HG03378 (cell line): ENCODE results near the gene SHC4.

Source experiments
- ATAC-seq: cut with Tn5 transposase; IDR thresholded peaks from one replicate; pipeline ENCODE4 v1.9.1; 2021; ENCODE audit warnings: mild to moderate bottlenecking, moderate library complexity; ENCODE audit not compliant: unreplicated experiment

The SHC4 gene, protein sequence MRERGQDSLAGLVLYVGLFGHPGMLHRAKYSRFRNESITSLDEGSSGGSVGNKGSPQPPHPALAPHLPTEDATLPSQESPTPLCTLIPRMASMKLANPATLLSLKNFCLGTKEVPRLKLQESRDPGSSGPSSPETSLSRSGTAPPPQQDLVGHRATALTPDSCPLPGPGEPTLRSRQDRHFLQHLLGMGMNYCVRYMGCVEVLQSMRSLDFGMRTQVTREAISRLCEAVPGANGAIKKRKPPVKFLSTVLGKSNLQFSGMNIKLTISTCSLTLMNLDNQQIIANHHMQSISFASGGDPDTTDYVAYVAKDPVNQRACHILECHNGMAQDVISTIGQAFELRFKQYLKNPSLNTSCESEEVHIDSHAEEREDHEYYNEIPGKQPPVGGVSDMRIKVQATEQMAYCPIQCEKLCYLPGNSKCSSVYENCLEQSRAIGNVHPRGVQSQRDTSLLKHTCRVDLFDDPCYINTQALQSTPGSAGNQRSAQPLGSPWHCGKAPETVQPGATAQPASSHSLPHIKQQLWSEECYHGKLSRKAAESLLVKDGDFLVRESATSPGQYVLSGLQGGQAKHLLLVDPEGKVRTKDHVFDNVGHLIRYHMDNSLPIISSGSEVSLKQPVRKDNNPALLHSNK

DNA sequence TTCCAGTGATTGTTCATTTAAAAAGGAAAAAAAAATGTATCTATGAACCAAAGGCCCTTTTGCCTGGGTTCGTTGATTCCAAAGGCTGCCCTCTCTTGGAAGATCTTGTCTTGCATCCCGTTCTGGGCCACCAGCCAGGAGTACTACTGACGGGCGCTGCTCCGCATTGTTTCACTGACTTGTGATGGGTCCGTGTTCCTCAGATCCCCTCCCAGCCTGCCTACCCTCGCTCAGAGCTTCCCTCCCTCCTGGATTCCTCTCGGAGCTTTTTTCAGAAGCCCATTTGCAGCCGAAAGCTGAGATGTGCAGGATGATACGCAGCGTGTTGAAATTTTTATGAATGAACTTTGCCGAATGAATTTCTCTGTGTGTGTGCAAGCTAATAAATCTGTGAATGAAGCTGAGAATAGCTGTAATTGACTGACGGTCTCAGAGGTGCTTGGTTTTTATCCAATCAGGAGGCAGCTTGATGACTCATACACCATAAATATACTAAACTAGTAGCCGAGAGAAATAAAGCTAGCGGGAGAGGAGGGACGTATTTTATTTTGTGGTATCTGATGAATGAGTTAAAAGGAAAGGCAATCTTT lies at the start of gene SHC4:
Gene SHC4 (minus strand): TSS at position 396 of the 590 bp plus-strand sequence. CDS start 904 bp downstream, outside the sequence.
- no peak for ATAC-seq

DNA sequence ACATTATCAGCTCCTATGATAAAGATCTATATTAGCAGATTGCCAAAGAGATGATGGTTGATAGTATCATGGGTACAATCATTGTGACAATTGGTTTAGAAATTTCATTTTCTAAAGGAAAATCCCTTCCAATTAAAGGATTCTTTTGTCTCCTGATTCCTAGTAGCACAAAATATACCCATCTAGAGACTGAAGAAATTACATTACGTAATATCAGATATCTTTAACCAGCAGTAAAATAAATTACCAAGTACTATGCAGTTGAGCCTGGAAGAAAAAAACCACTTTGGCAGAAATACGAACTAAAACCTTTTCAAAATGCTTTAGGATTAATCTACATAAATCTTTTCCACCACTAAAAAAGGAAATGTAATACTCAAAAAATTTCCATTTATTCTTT lies 35.6 kb upstream of the SHC4 start:
- no peak for ATAC-seq

DNA sequence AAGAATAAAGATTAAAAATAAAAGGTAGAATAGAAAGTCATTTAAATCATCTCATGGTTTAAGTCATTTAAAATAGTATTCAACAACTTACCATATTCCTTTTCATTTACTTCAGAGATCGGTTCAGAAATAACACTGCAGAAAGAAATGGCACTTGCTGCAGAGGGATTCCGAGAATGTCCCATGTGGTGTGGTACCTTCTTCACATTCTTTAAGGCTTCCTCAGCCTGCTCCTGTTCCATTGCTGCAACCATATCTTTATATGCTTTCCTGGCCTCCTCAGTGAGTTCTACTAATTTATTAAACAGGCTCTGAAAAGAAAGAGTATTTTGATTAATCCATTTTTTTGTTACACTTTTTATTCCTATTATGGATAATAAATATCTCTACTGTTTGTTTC lies 32.6 kb upstream of the SHC4 start:
- ATAC-seq, result no peak

DNA sequence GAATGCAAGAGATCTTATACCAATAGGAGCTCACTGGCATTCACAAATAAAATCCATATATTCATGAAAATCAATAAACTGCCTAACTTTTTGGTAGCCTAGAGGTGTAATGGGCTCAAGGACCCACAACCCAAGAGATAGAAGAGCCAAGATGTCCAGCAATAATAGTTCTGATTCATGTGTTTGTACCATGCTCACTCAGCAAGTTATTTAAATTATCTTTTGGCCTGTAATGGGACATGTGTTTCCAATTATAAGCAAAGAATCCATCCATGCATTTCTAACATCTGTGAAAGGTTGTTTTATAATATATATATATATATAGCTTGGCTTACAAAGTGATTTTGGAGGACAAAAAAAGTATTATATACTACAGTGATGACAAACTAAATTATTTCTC lies 29.7 kb upstream of the SHC4 start:
- no peak for ATAC-seq

DNA sequence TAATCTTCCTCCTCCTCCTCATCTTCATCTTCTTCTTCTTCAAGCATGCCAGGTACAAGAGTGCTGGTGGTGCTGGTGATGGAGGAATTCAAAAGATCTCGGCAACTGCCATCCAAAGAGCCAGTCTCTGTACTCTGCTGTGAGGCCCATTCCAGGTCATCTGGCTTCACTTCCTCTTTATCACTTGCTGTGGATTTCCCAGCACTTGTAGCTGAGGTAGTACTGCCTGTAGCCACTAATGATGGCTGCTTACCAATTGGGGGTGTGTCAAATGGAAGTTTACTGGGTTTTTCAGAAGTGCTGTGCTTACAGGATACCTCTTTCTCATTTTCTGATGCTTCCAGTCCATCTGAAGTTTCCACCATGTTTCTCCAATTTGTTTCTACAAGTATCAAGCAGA lies 28.8 kb upstream of the SHC4 start:
- ATAC-seq, result peak; percentile 91

DNA sequence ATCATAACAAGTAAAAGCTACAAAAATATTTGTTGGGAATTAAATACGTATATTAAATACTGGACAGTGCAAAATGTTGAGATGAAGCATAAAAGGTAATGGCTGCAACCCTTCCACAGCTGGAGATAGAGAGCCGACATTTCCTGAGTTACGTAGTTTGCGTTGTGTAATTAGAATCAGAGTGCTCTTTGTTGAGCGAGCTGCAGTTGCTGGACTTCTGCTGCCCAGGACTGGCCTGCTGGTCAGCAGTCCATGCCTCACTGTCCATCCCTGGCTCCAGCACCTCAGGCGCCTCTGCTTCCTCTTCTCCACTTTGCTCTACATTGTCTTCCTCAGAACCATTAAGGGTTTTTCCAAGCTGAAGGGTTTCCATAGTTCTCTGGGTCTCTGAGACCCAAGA lies 28.4 kb upstream of the SHC4 start:
- ATAC-seq, result peak; percentile 14

DNA sequence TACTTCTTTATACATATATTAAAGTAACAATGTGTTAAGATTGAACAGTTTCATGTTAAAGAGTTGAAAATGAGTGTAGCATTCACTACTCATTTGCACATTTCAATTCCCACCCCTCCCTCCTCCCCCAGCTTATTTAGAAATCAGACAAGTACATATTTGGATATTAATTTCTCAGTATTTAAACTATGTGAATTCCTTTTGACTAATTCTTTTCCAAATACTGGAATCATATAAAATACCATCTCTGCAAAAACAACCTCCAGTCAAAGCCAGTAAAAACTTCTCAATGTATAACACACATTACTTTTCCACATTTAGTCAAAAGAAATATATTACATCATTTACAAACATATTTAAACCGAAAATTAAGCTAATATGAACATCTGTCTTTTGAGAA lies 25.5 kb upstream of the SHC4 start:
- ATAC-seq, result no peak

DNA sequence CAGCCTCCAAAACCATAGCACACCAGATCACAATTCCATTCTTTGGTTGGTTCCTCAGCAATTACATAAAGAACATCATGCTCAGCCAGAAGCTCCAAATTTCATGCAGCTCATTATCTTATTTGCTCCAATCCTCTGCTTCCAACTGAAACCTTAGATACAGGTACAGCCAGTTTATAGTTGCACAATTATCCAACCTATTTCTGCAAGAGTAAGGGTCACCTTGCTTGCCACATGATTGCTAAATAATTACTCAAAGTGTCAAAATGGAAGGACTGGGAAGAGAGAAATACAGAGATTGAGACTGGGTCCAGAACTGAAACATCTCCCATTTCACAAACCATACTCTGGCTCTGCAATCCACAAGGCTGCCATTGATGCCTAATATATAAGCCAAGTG lies 23.4 kb upstream of the SHC4 start:
- ATAC-seq, result no peak

DNA sequence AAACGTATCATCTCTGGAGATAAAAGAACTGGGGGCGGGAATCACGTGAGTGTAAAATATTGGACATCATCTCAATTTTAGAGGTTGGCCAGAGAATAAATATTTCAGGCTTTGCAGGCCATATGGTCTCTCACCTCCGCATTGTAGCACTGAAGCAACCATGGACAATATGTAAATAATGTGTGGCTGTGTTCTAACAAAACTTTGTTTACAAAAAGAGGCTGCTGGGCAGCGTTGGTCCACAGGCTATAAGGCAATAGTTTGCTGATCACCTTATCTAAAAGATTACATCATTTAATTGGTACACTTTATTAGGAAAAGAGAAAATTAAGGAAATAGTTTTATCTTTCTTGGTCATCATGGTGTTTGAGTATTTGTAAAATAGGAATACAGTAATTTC lies 22.5 kb upstream of the SHC4 start:
- no peak for ATAC-seq

DNA sequence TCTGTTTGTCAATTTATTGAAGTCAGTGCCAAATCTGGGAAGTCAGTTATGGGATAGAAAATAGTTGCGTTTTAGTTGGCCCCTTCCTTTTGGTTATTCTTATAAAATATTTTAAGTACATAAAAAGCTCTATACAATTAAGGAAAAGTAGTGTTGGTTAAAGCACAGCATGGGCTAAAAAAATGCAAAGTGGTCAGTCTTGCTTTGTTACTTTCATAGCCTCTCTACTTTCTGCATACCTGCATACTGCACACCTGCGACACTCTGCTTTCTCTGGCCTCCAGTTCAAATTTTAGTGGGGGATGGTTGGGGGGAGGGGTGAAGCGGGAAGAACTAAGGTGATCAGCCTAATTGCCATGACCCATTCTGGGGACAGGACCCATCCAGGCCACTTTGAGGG lies 21.8 kb upstream of the SHC4 start:
- ATAC-seq, result no peak

DNA sequence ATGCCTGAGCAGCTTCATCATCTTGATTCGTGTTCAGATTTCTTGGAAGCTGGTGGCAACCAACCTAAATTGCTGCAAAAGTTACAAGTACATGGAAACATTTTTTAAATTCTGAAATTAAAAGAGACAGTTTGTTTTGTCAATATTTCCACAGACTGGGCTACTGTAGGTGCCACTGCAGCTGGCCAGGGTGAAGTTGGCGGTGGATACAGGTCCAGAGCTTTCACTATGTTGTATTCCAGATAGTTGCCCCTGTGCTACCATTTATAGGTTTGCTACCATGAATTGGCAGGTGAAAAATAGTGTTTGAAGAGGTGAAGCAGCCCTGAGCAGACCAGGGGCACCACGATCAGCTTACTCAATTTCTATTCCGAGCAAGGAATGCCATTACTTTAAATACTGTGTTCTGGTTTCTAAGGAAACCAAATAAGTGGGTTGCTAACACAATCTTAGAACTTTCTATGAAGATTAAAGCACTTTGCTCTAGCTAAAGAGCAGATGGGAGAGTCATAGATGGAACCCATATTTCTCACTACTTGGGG lies 21.2 kb upstream of the SHC4 start:
- ATAC-seq, result no peak

DNA sequence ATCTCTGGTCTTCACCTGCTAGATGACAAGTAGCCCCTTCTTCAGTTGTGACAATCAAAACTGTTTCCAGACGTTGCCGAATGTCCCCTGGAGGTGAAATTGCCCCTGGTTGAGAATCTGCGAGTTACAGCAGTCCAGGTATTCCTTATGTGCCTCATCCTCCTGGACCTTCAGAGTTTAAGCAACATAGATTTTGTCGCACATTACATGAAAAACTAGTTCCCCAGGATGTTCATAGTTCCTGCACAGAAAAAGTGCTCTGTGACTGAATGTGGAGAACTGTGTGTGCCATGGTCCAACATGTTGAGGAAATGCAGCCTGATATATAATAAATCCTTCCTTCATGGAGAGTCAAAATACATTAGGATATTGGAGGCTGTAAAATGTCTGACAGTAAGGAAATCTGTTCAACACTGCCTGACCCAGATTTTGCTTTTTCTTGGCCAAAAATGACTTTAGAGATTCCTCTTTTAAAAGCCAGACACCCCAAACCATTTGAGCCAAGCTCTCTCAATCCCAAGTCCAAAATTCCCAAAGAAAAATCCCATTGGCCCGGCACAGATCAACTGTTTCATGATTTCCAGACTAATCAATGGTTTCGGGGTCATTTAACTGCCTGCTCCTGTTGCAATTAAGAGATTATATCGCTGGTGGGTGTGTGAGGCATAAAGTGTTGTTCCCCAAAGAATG lies 20.4 kb upstream of the SHC4 start:
- ATAC-seq, result no peak

DNA sequence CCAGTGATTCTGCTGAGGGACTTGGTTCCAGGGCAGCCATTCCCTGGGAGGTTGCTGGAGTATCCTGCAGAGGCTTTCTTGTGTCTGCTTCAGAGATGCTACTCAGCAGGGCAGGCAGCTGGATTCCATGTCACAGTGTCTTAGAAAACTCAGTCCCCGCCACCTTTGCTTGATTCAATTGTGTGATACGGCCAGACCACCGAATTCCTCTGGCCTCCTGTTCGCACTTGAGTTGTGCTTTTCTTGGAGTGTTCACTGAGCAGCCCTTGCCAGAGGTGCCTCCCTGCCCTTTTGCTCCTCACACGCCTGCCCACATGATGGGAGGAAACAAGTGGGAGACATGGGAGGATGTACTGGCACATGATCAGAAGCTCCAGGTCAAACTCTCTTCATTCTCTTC lies 19.6 kb upstream of the SHC4 start:
- no peak for ATAC-seq

DNA sequence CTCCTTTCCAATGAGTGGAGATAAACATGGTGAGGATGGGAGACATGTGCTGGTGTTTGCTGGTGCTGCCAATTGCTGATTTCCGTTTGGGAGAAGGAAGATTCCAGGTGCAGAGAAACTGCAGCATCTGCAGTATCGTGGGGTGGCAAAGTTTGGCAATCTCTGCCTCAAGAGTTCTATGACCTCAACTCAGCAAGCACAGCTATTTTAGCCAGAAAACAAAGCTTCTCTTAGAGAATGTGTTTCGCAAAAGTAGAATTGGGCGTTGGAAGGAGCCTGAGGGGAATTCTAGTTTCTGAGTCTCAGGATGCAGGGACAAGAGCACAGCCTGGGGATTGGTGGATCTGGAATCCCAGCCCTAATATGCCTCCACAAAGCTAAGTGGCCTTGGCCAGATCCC lies 18.2 kb upstream of the SHC4 start:
- ATAC-seq, result no peak

DNA sequence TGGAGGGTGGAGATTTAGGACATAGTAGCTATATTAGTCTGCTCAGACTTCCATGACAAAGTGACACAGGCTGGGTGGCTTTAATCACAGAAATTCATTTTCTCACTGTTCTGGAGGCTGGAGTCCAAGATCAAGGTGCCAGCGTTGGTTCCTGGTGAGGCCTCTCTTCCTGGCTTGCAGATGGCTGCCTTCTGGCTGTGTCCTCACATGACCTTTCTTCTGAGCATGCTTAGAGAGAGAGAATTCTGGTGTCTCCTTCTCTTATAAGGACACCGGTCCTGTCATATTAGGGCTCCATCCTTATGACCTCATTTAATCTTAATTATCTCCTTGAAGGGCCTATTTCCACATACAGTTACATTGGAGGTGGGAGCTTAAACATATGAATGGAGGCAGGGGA lies 14.9 kb upstream of the SHC4 start:
- no peak for ATAC-seq

DNA sequence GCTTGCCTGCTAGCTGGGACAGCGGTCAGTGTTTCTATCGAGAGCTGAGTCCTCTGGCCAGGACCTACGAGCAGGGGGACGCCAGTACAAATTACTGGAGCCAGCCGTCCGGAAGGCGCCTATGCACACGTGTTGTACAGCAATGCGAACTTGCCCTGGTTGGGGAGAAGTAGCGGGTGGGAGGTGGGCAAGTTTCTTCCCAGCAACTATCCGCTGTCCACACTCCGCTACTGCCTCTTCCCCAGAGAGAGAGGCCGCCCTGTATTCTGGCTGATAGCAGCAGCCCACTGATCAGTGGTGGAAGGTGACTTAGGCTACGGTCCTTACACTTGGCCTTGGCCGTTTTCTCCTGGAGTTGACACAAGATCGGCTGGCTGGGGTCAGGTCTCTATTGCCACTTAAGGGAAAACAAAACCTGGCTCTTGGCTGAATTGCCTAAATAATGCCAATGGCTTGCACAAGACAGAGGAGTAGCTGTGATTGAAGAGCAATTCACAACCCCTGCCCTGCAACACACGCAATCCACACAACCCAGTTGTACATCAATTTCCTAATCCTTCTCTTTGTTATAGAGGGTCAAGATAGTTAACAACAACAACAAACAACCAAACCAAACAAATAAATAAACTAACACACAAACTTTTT lies 12.8 kb upstream of the SHC4 start:
- no peak for ATAC-seq

DNA sequence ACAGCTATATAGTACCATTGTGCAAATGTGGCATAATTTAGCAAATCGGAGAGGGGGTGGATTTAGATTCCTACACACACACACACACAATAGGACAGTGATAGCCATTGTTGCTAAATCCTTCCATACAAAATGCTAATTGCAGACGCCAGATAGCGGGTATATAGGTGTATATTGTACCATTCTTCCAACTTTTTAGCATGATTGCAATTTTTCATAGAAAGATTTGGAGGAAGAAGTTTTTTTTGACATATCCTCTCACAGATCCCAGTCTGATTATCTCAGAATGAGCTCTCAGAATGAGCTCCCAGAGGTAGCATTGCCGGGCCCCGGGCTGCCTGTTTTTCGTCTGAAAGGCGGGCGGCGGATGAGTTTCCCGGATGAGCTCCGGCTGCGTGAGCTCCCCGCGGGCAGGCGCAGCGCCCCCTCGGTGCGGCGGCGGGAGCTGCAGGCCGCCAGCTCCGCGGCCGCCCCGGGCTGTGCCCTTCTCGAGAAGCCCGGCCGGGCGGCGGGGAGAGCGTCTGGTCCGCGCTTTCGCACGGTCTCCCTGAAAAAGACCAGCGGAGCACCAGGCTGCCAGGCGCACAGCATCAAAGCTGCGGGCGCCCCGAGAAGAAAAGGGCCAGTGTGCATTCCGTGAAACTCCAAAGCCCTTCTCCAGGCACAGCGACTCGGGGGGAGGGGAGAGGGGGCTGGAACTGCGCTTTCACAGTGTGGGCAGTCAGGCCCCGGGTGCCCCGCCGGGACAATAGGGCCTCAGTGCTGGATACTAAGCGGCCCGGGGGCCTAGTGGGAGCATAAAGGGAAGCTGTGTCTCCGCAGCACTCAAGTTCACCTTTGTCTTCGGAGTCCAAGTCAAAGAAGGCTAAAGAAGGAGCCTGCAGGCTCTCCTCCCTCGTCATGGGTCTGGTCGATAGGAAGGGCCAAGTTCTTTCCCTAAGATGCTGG lies 12.0 kb upstream of the SHC4 start:
- ATAC-seq, result peak; percentile 76

DNA sequence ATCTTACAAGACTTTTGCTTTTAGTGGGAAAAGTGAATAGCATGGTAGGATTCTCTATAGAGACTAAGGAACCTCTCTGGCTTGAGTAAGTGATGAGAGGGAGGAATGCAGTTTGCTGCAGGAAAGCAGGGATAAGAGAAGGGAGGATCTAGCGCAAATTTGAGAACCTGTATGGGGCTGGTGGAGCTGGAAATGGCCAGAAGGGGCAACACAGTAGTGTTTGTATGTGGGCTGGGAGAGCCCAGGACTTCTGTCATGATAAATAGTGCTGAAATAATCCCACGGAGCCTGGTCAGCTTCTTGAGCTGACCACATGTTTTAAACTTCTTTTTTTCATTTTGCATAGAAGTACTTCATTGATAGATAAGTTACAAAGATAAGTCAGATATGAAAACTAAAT lies 11.2 kb upstream of the SHC4 start:
- no peak for ATAC-seq

DNA sequence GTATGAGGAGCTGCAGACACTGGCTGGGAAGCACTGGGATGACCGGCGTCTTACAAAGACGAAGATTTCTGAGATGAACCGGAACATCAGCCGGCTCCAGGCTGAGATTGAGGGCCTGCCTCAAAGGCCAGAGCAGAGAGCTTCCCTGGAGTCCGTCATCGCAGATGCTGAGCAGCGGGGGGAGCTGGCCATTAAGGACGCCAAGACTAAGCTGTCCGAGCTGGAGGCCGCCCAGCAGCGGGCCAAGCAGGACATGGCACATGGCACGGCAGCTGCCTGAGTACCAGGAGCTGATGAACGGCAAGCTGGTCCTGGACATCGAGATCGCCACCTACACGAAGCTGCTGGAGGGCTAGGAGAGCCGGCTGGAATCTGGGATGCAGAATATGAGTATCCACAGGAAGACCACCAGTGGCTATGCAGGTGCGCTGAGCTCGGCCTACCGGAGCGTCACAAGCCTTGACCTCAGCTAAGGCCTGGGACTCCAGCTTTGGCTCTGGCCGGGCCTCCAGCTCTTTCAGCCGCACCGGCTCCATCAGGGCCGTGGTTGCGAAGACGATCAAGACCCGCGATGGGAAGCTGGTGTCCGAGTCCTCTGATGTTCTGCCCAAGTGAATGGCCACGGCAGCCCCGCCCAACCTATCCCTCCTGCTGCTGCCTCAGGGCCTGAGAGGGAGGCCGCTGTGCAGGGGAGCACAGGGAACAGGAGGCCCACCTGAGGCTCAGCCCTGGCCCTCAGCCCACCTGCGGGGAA lies 9.2 kb upstream of the SHC4 start:
- no peak for ATAC-seq
